GM12874 (cell line): Measurements from ENCODE around the gene NPRL2.

ENCODE experiments used
- CTCF ChIP-seq: IDR thresholded peaks from 2 replicates; pipeline ENCODE4 v1.5.1; 2011; ENCODE audit warnings: low read depth, mild to moderate bottlenecking, control low read depth, low read length, moderate library complexity; ENCODE audit not compliant: insufficient read depth

NPRL2 gene

GRCh38 chr3:50314342-50314741 lies 36.2 kb downstream of the NPRL2 start:
- TF ChIP-seq CTCF: no peak

GRCh38 chr3:50304601-50305000 lies 46.0 kb downstream of the NPRL2 start:
- no peak for TF ChIP-seq CTCF

DNA sequence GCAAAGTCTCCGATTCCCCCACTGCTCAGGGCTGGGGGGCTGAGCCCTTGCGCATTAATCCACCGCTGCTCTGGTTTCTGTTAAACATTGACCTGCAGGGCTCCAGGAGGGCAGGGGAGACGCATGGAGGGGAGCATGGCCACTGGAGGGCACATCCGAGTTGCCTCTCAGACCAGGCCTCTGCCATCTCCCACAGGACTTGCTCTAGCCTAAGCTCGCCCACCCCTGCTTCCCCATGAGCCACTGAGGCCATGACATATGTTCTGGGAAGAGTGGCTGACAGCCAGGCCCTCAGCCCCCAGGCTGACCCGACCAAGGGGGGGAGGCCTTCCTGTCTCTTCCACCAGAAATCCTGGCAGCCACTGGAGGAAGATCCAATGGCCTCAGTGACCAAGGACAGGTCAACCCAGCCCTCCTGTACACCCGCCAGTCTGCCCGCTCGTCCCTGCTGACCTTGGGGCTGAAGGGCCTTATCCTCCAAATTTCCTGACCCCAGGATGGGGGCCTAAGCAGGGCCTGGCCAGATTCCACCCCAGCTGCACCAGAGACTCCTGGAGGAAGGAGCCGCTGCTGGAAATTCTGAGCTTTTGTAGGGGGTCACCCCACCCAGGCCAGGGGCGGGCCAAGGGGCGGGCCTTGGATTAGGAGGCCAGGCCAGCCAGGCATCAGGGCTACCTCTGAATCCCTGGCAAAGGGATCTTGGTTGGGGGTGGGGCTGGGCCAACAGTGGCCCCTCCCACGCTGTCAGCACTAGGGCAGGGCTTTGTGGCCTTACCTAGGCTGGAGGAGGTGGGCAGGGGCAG lies 47.4 kb downstream of the NPRL2 start, which contains the start of gene HYAL1:
Gene HYAL1, minus strand, starts transcription at position 562 of the 803 bp plus-strand sequence. CDS start 618 bp downstream, outside the sequence.
- TF ChIP-seq CTCF: 0 out of 2 replicates have a peak, but pooled peaks have one; percentile 2

GRCh38 chr3:50302095-50303012 lies 48.2 kb downstream of the NPRL2 start:
- no peak for TF ChIP-seq CTCF

DNA sequence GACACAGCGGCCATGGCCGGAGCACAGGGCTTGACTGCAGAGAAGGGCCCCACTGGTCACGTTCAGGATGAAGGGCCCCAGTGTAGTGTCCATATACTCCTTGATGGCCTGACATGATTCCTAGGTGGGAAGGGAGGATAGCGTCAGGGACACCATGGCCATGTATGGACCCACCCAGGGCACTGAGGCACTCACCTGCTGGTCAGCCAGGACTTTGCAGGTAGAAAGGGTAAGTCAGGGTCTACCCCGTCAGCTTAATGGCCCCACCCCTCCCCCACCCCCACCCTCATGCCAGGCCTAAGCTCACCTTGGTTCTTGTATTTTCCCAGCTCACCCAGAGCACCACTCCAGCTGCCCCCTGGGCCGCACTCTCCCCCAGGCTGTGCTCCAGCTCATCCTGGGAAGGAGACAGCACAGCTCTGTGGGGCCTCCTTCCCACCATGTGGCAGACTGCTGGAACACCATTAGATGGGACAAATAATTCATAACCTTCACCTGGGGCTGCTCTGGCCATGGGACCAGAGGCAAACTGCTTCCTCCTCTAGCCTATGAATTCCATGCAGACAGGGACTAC lies 49.8 kb downstream of the NPRL2 start:
- no peak for TF ChIP-seq CTCF

- no peak for TF ChIP-seq CTCF
Measured at GRCh38 chr3:50299929-50300680, 50.5 kb downstream of the NPRL2 start.

- no peak for TF ChIP-seq CTCF
Measured at GRCh38 chr3:50299638-50299928, 51.0 kb downstream of the NPRL2 start.
